Measurements from ENCODE around the gene PCNX3. TPM values are rescaled to one million over a fixed set of nuclear protein-coding genes. Genes with fewer than 3 reads are reported as not detected.
A peak's percentile ranks its signal among the peaks of the same experiment; 100 is the strongest.

The PCNX3 gene
- total RNA-seq, 1 donor from 2014 or later: 59.5 TPM

- Mint-ChIP-seq H3K27me3 (peaks cover 38% of the 10 kb centered on the region), H3K4me1 (ENCODE audit: low read depth) (peaks cover 13% of the 10 kb centered on the region), H3K4me3 (ENCODE audit: low read depth) (peak overlapping the region; percentile 14), H3K9me3 (ENCODE audit: low read depth) (no peaks in the 10 kb centered on the region), H3K27ac (no peak overlapping the region), H3K36me3 (ENCODE audit: insufficient read depth) (peaks cover 2% of the 10 kb centered on the region)
- no peak for TF ChIP-seq CTCF (IDR thresholded peaks at IDR 0.05; ENCODE audit: unreplicated experiment)
- no peak for DNase-seq (ENCODE audit: low spot score, unreplicated experiment)
Measured at GRCh38 chr11:65577756-65578109, 37.8 kb upstream of the PCNX3 start.

- no peaks in the 10 kb centered on the region for H3K9me3 Mint-ChIP-seq (ENCODE audit: low read depth)
- no peak overlapping the region for H3K27ac Mint-ChIP-seq
- peaks cover 2% of the 10 kb centered on the region for H3K36me3 Mint-ChIP-seq (ENCODE audit: insufficient read depth)
- H3K4me1 Mint-ChIP-seq (ENCODE audit: low read depth): peaks cover 12% of the 10 kb centered on the region
- no peak overlapping the region for H3K4me3 Mint-ChIP-seq (ENCODE audit: low read depth)
- H3K27me3 Mint-ChIP-seq: peaks cover 42% of the 10 kb centered on the region
- no peak for TF ChIP-seq CTCF (IDR thresholded peaks at IDR 0.05; ENCODE audit: unreplicated experiment)
- no peak for DNase-seq (ENCODE audit: low spot score, unreplicated experiment)
Measured at GRCh38 chr11:65578134-65578533, 37.4 kb upstream of the PCNX3 start.

- Mint-ChIP-seq H3K4me1 (ENCODE audit: low read depth) (peaks cover 10% of the 10 kb centered on the region), H3K27ac (no peak overlapping the region), H3K9me3 (ENCODE audit: low read depth) (no peaks in the 10 kb centered on the region), H3K27me3 (peaks cover 45% of the 10 kb centered on the region), H3K4me3 (ENCODE audit: low read depth) (no peak overlapping the region), H3K36me3 (ENCODE audit: insufficient read depth) (peaks cover 2% of the 10 kb centered on the region)
- DNase-seq (ENCODE audit: low spot score, unreplicated experiment): no peak
- no peak for TF ChIP-seq CTCF (IDR thresholded peaks at IDR 0.05; ENCODE audit: unreplicated experiment)
Measured at GRCh38 chr11:65578667-65579066, 36.9 kb upstream of the PCNX3 start.

GRCh38 chr11:65579291-65579690, 36.3 kb upstream of the PCNX3 start:
- TF ChIP-seq CTCF (IDR thresholded peaks at IDR 0.05; ENCODE audit: unreplicated experiment): no peak
- H3K27ac Mint-ChIP-seq: no peak overlapping the region
- peaks cover 2% of the 10 kb centered on the region for H3K36me3 Mint-ChIP-seq (ENCODE audit: insufficient read depth)
- H3K4me3 Mint-ChIP-seq (ENCODE audit: low read depth): no peak overlapping the region
- H3K27me3 Mint-ChIP-seq: peaks cover 51% of the 10 kb centered on the region
- no peaks in the 10 kb centered on the region for H3K9me3 Mint-ChIP-seq (ENCODE audit: low read depth)
- no peak for DNase-seq (ENCODE audit: low spot score, unreplicated experiment)
- H3K4me1 Mint-ChIP-seq (ENCODE audit: low read depth): peaks cover 7% of the 10 kb centered on the region

GRCh38 chr11:65580031-65580692, 35.4 kb upstream of the PCNX3 start:
- H3K36me3 Mint-ChIP-seq (ENCODE audit: insufficient read depth): peaks cover 2% of the 10 kb centered on the region
- peaks cover 50% of the 10 kb centered on the region for H3K27me3 Mint-ChIP-seq
- no peak overlapping the region for H3K4me3 Mint-ChIP-seq (ENCODE audit: low read depth)
- TF ChIP-seq CTCF (IDR thresholded peaks at IDR 0.05; ENCODE audit: unreplicated experiment): no peak
- no peak overlapping the region for H3K27ac Mint-ChIP-seq
- no peaks in the 10 kb centered on the region for H3K9me3 Mint-ChIP-seq (ENCODE audit: low read depth)
- DNase-seq (ENCODE audit: low spot score, unreplicated experiment): no peak
- peaks cover 3% of the 10 kb centered on the region for H3K4me1 Mint-ChIP-seq (ENCODE audit: low read depth)
